H9 (cell line): ENCODE data around the gene LIMS2. TPM values are rescaled to one million over a fixed set of nuclear protein-coding genes. Genes with fewer than 3 reads are reported as not detected.

Source experiments
- DNase-seq: peaks from one replicate; pipeline ENCODE4 v3.0.0-alpha.2; 2017
- H2AFZ ChIP-seq: one replicate; pipeline ENCODE4 v1.6.1; 2013; ENCODE audit warnings: mild to moderate bottlenecking, low read length, control low read depth, moderate library complexity
- H2AK5ac ChIP-seq: 2 replicates; pipeline ENCODE4 v1.6.1; 2013; ENCODE audit warnings: low read length, control low read depth, mixed read lengths; ENCODE audit not compliant: insufficient read length
- H2BK120ac ChIP-seq: one replicate; pipeline ENCODE4 v1.6.1; 2013; ENCODE audit warnings: low read depth, mild to moderate bottlenecking, low read length, control low read depth, inconsistent platforms; ENCODE audit not compliant: poor library complexity, severe bottlenecking
- H2BK12ac ChIP-seq: 2 replicates; pipeline ENCODE4 v1.6.1; 2013; ENCODE audit warnings: low read length, control low read depth, mixed read lengths, low read depth; ENCODE audit not compliant: insufficient read length
- H2BK15ac ChIP-seq: 2 replicates; pipeline ENCODE4 v1.6.1; 2013; ENCODE audit warnings: low read depth, low read length, control low read depth
- H2BK20ac ChIP-seq: one replicate; pipeline ENCODE4 v1.6.1; 2013; ENCODE audit warnings: low read depth, mild to moderate bottlenecking, low read length, control low read depth, inconsistent platforms; ENCODE audit not compliant: poor library complexity, severe bottlenecking
- H2BK5ac ChIP-seq: 2 replicates; pipeline ENCODE4 v1.6.1; 2013; ENCODE audit warnings: low read length, control low read depth, mixed read lengths; ENCODE audit not compliant: insufficient read length
- H3K14ac ChIP-seq: 2 replicates; pipeline ENCODE4 v1.6.1; 2013; ENCODE audit warnings: low read length, control low read depth; ENCODE audit not compliant: insufficient read depth
- H3K18ac ChIP-seq: 2 replicates; pipeline ENCODE4 v1.6.1; 2013; ENCODE audit warnings: low read depth, mild to moderate bottlenecking, mixed read lengths, low read length, control low read depth; ENCODE audit not compliant: insufficient read length
- H3K23ac ChIP-seq: 2 replicates; pipeline ENCODE4 v1.6.1; 2013; ENCODE audit warnings: low read length, control low read depth, mixed read lengths, low read depth; ENCODE audit not compliant: insufficient read length
- H3K23me2 ChIP-seq: 2 replicates; pipeline ENCODE4 v1.6.1; 2013; ENCODE audit warnings: low read depth, mild to moderate bottlenecking, mixed read lengths, low read length, control low read depth; ENCODE audit not compliant: insufficient read length, poor library complexity, severe bottlenecking
- H3K27ac ChIP-seq: 2 replicates; pipeline ENCODE4 v1.5.1; 2013; ENCODE audit warnings: low read length, control low read depth, mixed read lengths, low read depth; ENCODE audit not compliant: insufficient read length
- H3K27me3 ChIP-seq: 2 replicates; pipeline ENCODE4 v1.6.1; 2013; ENCODE audit warnings: low read length, control low read depth, inconsistent platforms; ENCODE audit not compliant: insufficient read depth
- H3K4ac ChIP-seq: 2 replicates; pipeline ENCODE4 v1.6.1; 2013; ENCODE audit warnings: low read depth, mild to moderate bottlenecking, control low read depth, inconsistent platforms, low read length, moderate library complexity
- H3K4me1 ChIP-seq: 2 replicates; pipeline ENCODE4 v1.6.1; 2013; ENCODE audit warnings: low read length, control low read depth, inconsistent platforms; ENCODE audit not compliant: insufficient read depth
- H3K4me2 ChIP-seq: 2 replicates; pipeline ENCODE4 v1.6.1; 2013; ENCODE audit warnings: low read length, control low read depth, mixed read lengths; ENCODE audit not compliant: insufficient read length, insufficient read depth
- H3K56ac ChIP-seq: 2 replicates; pipeline ENCODE4 v1.6.1; 2013; ENCODE audit warnings: low read depth, mild to moderate bottlenecking, mixed read lengths, low read length, control low read depth; ENCODE audit not compliant: insufficient read length
- H3K79me1 ChIP-seq: 2 replicates; pipeline ENCODE4 v1.6.1; 2013; ENCODE audit warnings: low read depth, mild to moderate bottlenecking, moderate library complexity, low read length, control low read depth, inconsistent platforms; ENCODE audit not compliant: insufficient read depth, poor library complexity, severe bottlenecking
- H3K79me2 ChIP-seq: 2 replicates; pipeline ENCODE4 v1.6.1; 2013; ENCODE audit warnings: low read length, control low read depth, inconsistent platforms; ENCODE audit not compliant: insufficient read depth
- H3K9ac ChIP-seq: 2 replicates; pipeline ENCODE4 v1.6.1; 2013; ENCODE audit warnings: low read length, control low read depth, mixed read lengths; ENCODE audit not compliant: insufficient read length; ENCODE audit errors: extremely low read depth
- H3K9me3 ChIP-seq: one replicate; pipeline ENCODE4 v1.6.1; 2013; ENCODE audit warnings: low read depth, low read length, inconsistent platforms; ENCODE audit not compliant: control insufficient read depth
- H3T11ph ChIP-seq: one replicate; pipeline ENCODE4 v1.6.1; 2013; ENCODE audit warnings: mild to moderate bottlenecking, low read length, control low read depth, inconsistent platforms
- H4K20me1 ChIP-seq: one replicate; pipeline ENCODE4 v1.6.1; 2013; ENCODE audit not compliant: control insufficient read depth, insufficient read length, insufficient read depth
- H4K5ac ChIP-seq: 2 replicates; pipeline ENCODE4 v1.6.1; 2013; ENCODE audit warnings: low read depth, mild to moderate bottlenecking, mixed read lengths, low read length, control low read depth; ENCODE audit not compliant: insufficient read length
- H4K8ac ChIP-seq: replicated peaks from 2 replicates; pipeline ENCODE4 v1.6.1; 2013; ENCODE audit warnings: low read length, control low read depth, mixed read lengths, low read depth; ENCODE audit not compliant: insufficient read length
- H4K91ac ChIP-seq: 2 replicates; pipeline ENCODE4 v1.6.1; 2013; ENCODE audit warnings: low read depth, mild to moderate bottlenecking, moderate library complexity, mixed read lengths, low read length, control low read depth; ENCODE audit not compliant: insufficient read length
- H3K27ac Mint-ChIP-seq, 3 experiments: 2 replicates in 2 of 3; 3 replicates in 1 of 3; pipeline ENCODE4 v1.8.0; 2020 to 2021; ENCODE audit warnings: mixed read lengths in 3 of 3, mild to moderate bottlenecking in 1 of 3, moderate library complexity in 1 of 3
- H3K27me3 Mint-ChIP-seq: 2 replicates; pipeline ENCODE4 v1.8.0; 2021; ENCODE audit warnings: low read depth, mild to moderate bottlenecking, moderate library complexity, mixed read lengths
- H3K36me3 Mint-ChIP-seq, 3 experiments: 2 replicates in 2 of 3; 3 replicates in 1 of 3; pipeline ENCODE4 v1.8.0; 2020 to 2021; ENCODE audit warnings: low read depth in 3 of 3, mixed read lengths in 3 of 3; ENCODE audit not compliant: insufficient read depth in 1 of 3
- H3K4me1 Mint-ChIP-seq, 2 experiments: 2 replicates each; pipeline ENCODE4 v1.8.0; 2020; ENCODE audit warnings: mixed read lengths in 2 of 2
- H3K4me3 Mint-ChIP-seq, 2 experiments: 2 replicates in 1 of 2; 3 replicates in 1 of 2; pipeline ENCODE4 v1.8.0; 2020 to 2021; ENCODE audit warnings: mild to moderate bottlenecking in 2 of 2, mixed read lengths in 2 of 2, moderate library complexity in 1 of 2
- H3K9me3 Mint-ChIP-seq, 2 experiments: 2 replicates in 1 of 2; 3 replicates in 1 of 2; pipeline ENCODE4 v1.8.0; 2020; ENCODE audit warnings: mild to moderate bottlenecking in 2 of 2, mixed read lengths in 2 of 2, moderate library complexity in 1 of 2
- WGBS: extraction: QIAGEN DNeasy Blood & Tissue Kit; methylation state at CpG from one replicate; pipeline ENCODE4 v1.1.7; 2013; ENCODE audit warnings: missing lambda C conversion rate, low lambda C conversion rate, mixed read lengths; ENCODE audit not compliant: insufficient read length; ENCODE audit errors: extremely low coverage; 5-methylcytosine and 5-hydroxymethylcytosine counted together
- total RNA-seq: library from RNA; stranded (reverse); gene quantifications from 2 replicates; pipeline ENCODE4 v1.2.1, GENCODE V29; 2021
- TF ChIP-seq, protein P1 (sequence below): fragments of 200-600 bp; sonication (generic); conservative IDR thresholded peaks from 3 replicates; pipeline ENCODE4 v1.8.0; 2021; ENCODE audit warnings: antibody characterized with exemption, mild to moderate bottlenecking

The LIMS2 gene
- total RNA-seq, 1 experiment from 2014 or later, result 5.9 TPM

DNA sequence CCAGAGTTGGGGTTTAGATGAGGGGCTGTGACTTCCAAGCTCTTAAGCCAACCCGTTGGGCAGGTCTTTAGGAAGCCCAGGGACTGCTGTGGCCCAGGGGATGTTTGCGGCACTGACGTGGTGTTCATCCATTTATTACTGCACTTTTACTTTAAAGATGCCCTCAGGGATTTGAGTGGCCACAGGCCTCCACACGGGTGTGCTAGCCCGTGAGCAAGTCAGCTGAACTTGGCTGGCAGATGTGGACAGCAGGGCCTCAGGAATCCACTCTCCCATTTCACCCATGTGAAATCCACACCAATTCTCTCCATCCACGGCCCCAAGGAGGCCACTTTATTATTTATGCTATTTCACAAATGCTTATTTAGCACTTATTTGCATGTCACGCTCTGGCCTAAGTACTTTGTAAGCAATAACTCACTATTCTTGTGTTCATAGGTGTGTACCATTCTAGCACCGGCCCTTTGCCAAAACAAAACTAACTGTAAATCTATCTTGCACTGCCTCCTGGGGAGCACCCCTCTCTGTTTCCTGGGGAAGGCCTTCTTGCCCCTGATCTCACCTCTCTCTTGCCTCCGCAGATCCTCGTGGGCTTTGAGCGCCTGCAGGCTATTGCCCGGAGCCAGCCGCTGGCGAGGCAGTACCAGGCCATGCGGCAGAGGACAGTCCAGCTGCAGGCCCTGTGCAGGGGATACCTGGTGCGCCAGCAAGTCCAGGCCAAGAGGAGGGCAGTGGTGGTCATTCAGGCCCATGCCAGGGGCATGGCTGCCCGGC, 68.5 kb downstream of the LIMS2 start:
- Histone ChIP-seq H3K23me2 (no peaks in the 10 kb centered on the region), H3K27ac (no peak overlapping the region), H2AK5ac (no peak overlapping the region), H3K9ac (no peak overlapping the region), H3K23ac (no peak overlapping the region), H3K79me2 (no peaks in the 10 kb centered on the region), H3K4ac (no peak overlapping the region), H3K14ac (no peak overlapping the region), H3K18ac (no peak overlapping the region), H3K27me3 (no peaks in the 10 kb centered on the region), H2BK15ac (no peak overlapping the region), H2BK120ac (no peak overlapping the region), H4K8ac (no peak overlapping the region), H4K91ac (no peak overlapping the region), H3K56ac (no peak overlapping the region), H4K5ac (no peak overlapping the region), H2BK12ac (no peak overlapping the region), H3K9me3 (no peaks in the 10 kb centered on the region), H3K79me1 (no peaks in the 10 kb centered on the region), H3T11ph (no peak overlapping the region), H2AFZ (no peak overlapping the region), H2BK5ac (no peak overlapping the region), H4K20me1 (no peaks in the 10 kb centered on the region), H3K4me2 (no peak overlapping the region), H3K4me1 (no peaks in the 10 kb centered on the region), H2BK20ac (no peak overlapping the region)
- Mint-ChIP-seq H3K27ac (peak overlapping the region in 1 of 3 experiments; percentile 7; a peak in 1 of 7 replicates), H3K4me1 (no peaks in the 10 kb centered on the region), H3K4me3 (no peak overlapping the region), H3K9me3 (no peaks in the 10 kb centered on the region; a peak in 2 of 5 replicates), H3K27me3 (peaks cover 2% of the 10 kb centered on the region; the same call in 1 of the 2 replicates), H3K36me3 (no peaks in the 10 kb centered on the region; a peak in 1 of 7 replicates)
- no CpG with 5 or more reads among the region's 17 CpGs for WGBS
- TF ChIP-seq, protein P1, sequence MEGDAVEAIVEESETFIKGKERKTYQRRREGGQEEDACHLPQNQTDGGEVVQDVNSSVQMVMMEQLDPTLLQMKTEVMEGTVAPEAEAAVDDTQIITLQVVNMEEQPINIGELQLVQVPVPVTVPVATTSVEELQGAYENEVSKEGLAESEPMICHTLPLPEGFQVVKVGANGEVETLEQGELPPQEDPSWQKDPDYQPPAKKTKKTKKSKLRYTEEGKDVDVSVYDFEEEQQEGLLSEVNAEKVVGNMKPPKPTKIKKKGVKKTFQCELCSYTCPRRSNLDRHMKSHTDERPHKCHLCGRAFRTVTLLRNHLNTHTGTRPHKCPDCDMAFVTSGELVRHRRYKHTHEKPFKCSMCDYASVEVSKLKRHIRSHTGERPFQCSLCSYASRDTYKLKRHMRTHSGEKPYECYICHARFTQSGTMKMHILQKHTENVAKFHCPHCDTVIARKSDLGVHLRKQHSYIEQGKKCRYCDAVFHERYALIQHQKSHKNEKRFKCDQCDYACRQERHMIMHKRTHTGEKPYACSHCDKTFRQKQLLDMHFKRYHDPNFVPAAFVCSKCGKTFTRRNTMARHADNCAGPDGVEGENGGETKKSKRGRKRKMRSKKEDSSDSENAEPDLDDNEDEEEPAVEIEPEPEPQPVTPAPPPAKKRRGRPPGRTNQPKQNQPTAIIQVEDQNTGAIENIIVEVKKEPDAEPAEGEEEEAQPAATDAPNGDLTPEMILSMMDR, result no peak
- peak; percentile 19 for DNase-seq
